ENCODE measurements around the gene HERC2. TPM values are rescaled to one million over a fixed set of nuclear protein-coding genes. Genes with fewer than 3 reads are reported as not detected.

Gene HERC2
- total and polyA plus RNA-seq, 2 of the 4 experiments (the other 2 are of a cell fraction) = 20.8 to 28.9 TPM

- Histone ChIP-seq H3K4ac (ENCODE audit: low read depth, low read length) (no peak overlapping the region), H2AK5ac (ENCODE audit: low read depth, low read length) (no peak overlapping the region), H3K56ac (ENCODE audit: extremely low read depth, insufficient read depth, low read length) (no peak overlapping the region), H2BK5ac (ENCODE audit: low read depth, low read length, poor library complexity, severe bottlenecking) (no peak overlapping the region), H2BK120ac (ENCODE audit: low read depth, low read length) (no peak overlapping the region), H3K23ac (ENCODE audit: low read depth, low read length) (no peak overlapping the region), H3K27me3 (ENCODE audit: control insufficient read depth, insufficient read depth, low read length) (no peaks in the 10 kb centered on the region), H3K4me1 (ENCODE audit: control insufficient read depth, insufficient read depth, low read length) (no peaks in the 10 kb centered on the region), H3K9me3 (ENCODE audit: control insufficient read depth, insufficient read depth, low read length) (0 out of 2 replicates have a peak, but pooled peaks cover 2% of the 10 kb centered on the region), H3K9me1 (ENCODE audit: insufficient read depth, low read length) (no peaks in the 10 kb centered on the region; the same call in 1 of the 2 replicates), H4K91ac (ENCODE audit: insufficient read depth, low read depth, low read length) (no peak overlapping the region), H3K18ac (ENCODE audit: low read depth, low read length) (no peak overlapping the region), H3K27ac (ENCODE audit: insufficient read depth, low read length) (no peak overlapping the region), H3K14ac (replicated peaks; ENCODE audit: low read depth, low read length) (no peak overlapping the region), H4K8ac (ENCODE audit: low read depth in 2 of 2, low read length in 2 of 2) (no peak overlapping the region), H3K4me3 (ENCODE audit: insufficient read depth, low read depth, low read length) (no peak overlapping the region), H2AK9ac (replicated peaks; ENCODE audit: low read depth, low read length, poor library complexity) (no peak overlapping the region), H2BK15ac (ENCODE audit: low read depth, low read length) (no peak overlapping the region), H2BK20ac (ENCODE audit: low read depth, low read length) (no peak overlapping the region), H4K5ac (ENCODE audit: low read depth, low read length) (no peak overlapping the region), H3K9ac (ENCODE audit: low read depth, low read length) (no peak overlapping the region), H3K36me3 (ENCODE audit: control insufficient read depth, insufficient read depth, low read length) (peaks cover 35% of the 10 kb centered on the region), H2AFZ (replicated peaks; ENCODE audit: low read length, poor library complexity) (no peak overlapping the region), H3K79me1 (ENCODE audit: low read depth in 1 of 2, low read length in 2 of 2) (peaks cover 4 to 9% of the 10 kb centered on the region in 2 experiments; a peak in 2 of 4 replicates), H3K4me2 (ENCODE audit: low read depth, low read length) (no peak overlapping the region), H4K20me1 (ENCODE audit: insufficient read depth, low read length) (no peaks in the 10 kb centered on the region)
- no CpG with 5 or more reads among the region's 6 CpGs for WGBS, 2 experiments (ENCODE audit: extremely low coverage in 2 of 2, insufficient read length in 1 of 2)
- ATAC-seq (ENCODE audit: low read depth) (no peak), DNase-seq (no peak)
- in situ Hi-C loops (cut with MboI; ENCODE audit: low sequenced_read_pairs) = no loop called here
- BruUV-seq (replicated peaks) = no TSS peak
- CTCF ChIA-PET = no interaction called here
- dilution Hi-C loops (cut with HindIII; ENCODE audit: low sequenced_read_pairs, unreplicated experiment) = no loop called here
- POLR2A ChIA-PET (ENCODE audit: unreplicated experiment) = no interaction called here
- no peak for TF ChIP-seq CHD1 (IDR thresholded peaks at IDR 0.05; ENCODE audit: low read depth, low read length)
- TF ChIP-seq SMC3 (IDR thresholded peaks at IDR 0.05; ENCODE audit: low read depth, low read length) = no peak
- TF ChIP-seq, protein P1, sequence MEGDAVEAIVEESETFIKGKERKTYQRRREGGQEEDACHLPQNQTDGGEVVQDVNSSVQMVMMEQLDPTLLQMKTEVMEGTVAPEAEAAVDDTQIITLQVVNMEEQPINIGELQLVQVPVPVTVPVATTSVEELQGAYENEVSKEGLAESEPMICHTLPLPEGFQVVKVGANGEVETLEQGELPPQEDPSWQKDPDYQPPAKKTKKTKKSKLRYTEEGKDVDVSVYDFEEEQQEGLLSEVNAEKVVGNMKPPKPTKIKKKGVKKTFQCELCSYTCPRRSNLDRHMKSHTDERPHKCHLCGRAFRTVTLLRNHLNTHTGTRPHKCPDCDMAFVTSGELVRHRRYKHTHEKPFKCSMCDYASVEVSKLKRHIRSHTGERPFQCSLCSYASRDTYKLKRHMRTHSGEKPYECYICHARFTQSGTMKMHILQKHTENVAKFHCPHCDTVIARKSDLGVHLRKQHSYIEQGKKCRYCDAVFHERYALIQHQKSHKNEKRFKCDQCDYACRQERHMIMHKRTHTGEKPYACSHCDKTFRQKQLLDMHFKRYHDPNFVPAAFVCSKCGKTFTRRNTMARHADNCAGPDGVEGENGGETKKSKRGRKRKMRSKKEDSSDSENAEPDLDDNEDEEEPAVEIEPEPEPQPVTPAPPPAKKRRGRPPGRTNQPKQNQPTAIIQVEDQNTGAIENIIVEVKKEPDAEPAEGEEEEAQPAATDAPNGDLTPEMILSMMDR (conservative IDR thresholded peaks at IDR 0.05; ENCODE audit: low read depth, low read length) = no peak
- TF ChIP-seq POLR2A (IDR thresholded peaks at IDR 0.05; ENCODE audit: low read depth, low read length) = no peak
- no peak for TF ChIP-seq FOS (IDR thresholded peaks at IDR 0.05; ENCODE audit: low read depth, low read length)
- no peak for TF ChIP-seq MAFK (IDR thresholded peaks at IDR 0.05; ENCODE audit: low read depth, low read length)
- TF ChIP-seq MAZ (IDR thresholded peaks at IDR 0.05; ENCODE audit: borderline replicate concordance, low read depth, low read length) = no peak
- TF ChIP-seq CEBPB (IDR thresholded peaks at IDR 0.05; ENCODE audit: low read depth, low read length) = no peak
- no peak for TF ChIP-seq NFE2L2 (IDR thresholded peaks at IDR 0.05; ENCODE audit: low read depth, low read length)
- TF ChIP-seq, protein P2, sequence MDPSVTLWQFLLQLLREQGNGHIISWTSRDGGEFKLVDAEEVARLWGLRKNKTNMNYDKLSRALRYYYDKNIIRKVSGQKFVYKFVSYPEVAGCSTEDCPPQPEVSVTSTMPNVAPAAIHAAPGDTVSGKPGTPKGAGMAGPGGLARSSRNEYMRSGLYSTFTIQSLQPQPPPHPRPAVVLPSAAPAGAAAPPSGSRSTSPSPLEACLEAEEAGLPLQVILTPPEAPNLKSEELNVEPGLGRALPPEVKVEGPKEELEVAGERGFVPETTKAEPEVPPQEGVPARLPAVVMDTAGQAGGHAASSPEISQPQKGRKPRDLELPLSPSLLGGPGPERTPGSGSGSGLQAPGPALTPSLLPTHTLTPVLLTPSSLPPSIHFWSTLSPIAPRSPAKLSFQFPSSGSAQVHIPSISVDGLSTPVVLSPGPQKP (IDR thresholded peaks at IDR 0.05; ENCODE audit: borderline replicate concordance, low read depth, low read length) = no peak
- no peak for TF ChIP-seq RCOR1 (IDR thresholded peaks at IDR 0.05; ENCODE audit: insufficient replicate concordance, low read length)
- intact Hi-C loops (cut with micrococcal nuclease) = no loop called here
Measured at GRCh38 chr15:28252831-28253230, 69.1 kb downstream of the HERC2 start.
